ENCODE data around the gene TRIM2. TPM values are rescaled to one million over a fixed set of nuclear protein-coding genes. Genes with fewer than 3 reads are reported as not detected.

TRIM2 gene
- total RNA-seq, 1 donor, result 39.8 TPM

- Histone ChIP-seq H3K27me3 (ENCODE audit: insufficient read depth, low read length) (peaks cover 10% of the 10 kb centered on the region), H3K79me2 (ENCODE audit: insufficient read depth, low read length) (no peaks in the 10 kb centered on the region), H3K4me3 (ENCODE audit: insufficient read depth, low read length) (no peak overlapping the region), H3K36me3 (ENCODE audit: insufficient read depth, low read length) (no peaks in the 10 kb centered on the region), H2AFZ (ENCODE audit: low read length) (no peak overlapping the region), H3K27ac (ENCODE audit: low read depth, low read length) (no peak overlapping the region), H3K4me2 (ENCODE audit: insufficient read depth, low read length) (no peak overlapping the region), H3K4me1 (ENCODE audit: insufficient read depth, low read length) (no peaks in the 10 kb centered on the region), H4K20me1 (ENCODE audit: insufficient read depth, low read length) (no peaks in the 10 kb centered on the region), H3K9me3 (ENCODE audit: low read depth, low read length) (no peaks in the 10 kb centered on the region)
- no peak for TF ChIP-seq CTCF (IDR thresholded peaks at IDR 0.05; ENCODE audit: extremely low read depth, low read depth, low read length)
- DNase-seq (ENCODE audit: insufficient read length, low spot score, missing footprints), result no peak
Measured at GRCh38 chr4:153181700-153182099, 22.5 kb upstream of the TRIM2 start.

- Histone ChIP-seq H3K4me2 (ENCODE audit: insufficient read depth, low read length) (no peak overlapping the region), H3K4me1 (ENCODE audit: insufficient read depth, low read length) (no peaks in the 10 kb centered on the region), H3K4me3 (ENCODE audit: insufficient read depth, low read length) (no peak overlapping the region), H2AFZ (ENCODE audit: low read length) (no peak overlapping the region), H3K27ac (ENCODE audit: low read depth, low read length) (no peak overlapping the region), H3K27me3 (ENCODE audit: insufficient read depth, low read length) (peaks cover 11% of the 10 kb centered on the region), H4K20me1 (ENCODE audit: insufficient read depth, low read length) (no peaks in the 10 kb centered on the region), H3K9me3 (ENCODE audit: low read depth, low read length) (no peaks in the 10 kb centered on the region), H3K79me2 (ENCODE audit: insufficient read depth, low read length) (no peaks in the 10 kb centered on the region), H3K36me3 (ENCODE audit: insufficient read depth, low read length) (no peaks in the 10 kb centered on the region)
- DNase-seq (ENCODE audit: insufficient read length, low spot score, missing footprints), result no peak
- no peak for TF ChIP-seq CTCF (IDR thresholded peaks at IDR 0.05; ENCODE audit: extremely low read depth, low read depth, low read length)
Measured at GRCh38 chr4:153183146-153183545, 21.1 kb upstream of the TRIM2 start.

- H3K4me1 ChIP-seq (ENCODE audit: insufficient read depth, low read length), result no peaks in the 10 kb centered on the region
- no peak overlapping the region for H3K4me3 ChIP-seq (ENCODE audit: insufficient read depth, low read length)
- H3K9me3 ChIP-seq (ENCODE audit: low read depth, low read length), result no peaks in the 10 kb centered on the region
- TF ChIP-seq CTCF (IDR thresholded peaks at IDR 0.05; ENCODE audit: extremely low read depth, low read depth, low read length), result no peak
- peaks cover 21% of the 10 kb centered on the region for H3K27me3 ChIP-seq (ENCODE audit: insufficient read depth, low read length)
- no peak overlapping the region for H3K27ac ChIP-seq (ENCODE audit: low read depth, low read length)
- no peaks in the 10 kb centered on the region for H3K36me3 ChIP-seq (ENCODE audit: insufficient read depth, low read length)
- H3K4me2 ChIP-seq (ENCODE audit: insufficient read depth, low read length), result no peak overlapping the region
- H2AFZ ChIP-seq (ENCODE audit: low read length), result no peak overlapping the region
- no peak for DNase-seq (ENCODE audit: insufficient read length, low spot score, missing footprints)
- H3K79me2 ChIP-seq (ENCODE audit: insufficient read depth, low read length), result no peaks in the 10 kb centered on the region
- no peaks in the 10 kb centered on the region for H4K20me1 ChIP-seq (ENCODE audit: insufficient read depth, low read length)
Measured at GRCh38 chr4:153185331-153185852, 18.9 kb upstream of the TRIM2 start.

GRCh38 chr4:153186046-153186728 is 18.1 kb upstream of the TRIM2 start:
- TF ChIP-seq CTCF (IDR thresholded peaks at IDR 0.05; ENCODE audit: extremely low read depth, low read depth, low read length), result no peak

More at GRCh38 chr4:153186046-153186728, 18.1 kb upstream of the TRIM2 start:
- Histone ChIP-seq H3K27me3 (ENCODE audit: insufficient read depth, low read length) (peaks cover 26% of the 10 kb centered on the region), H3K4me1 (ENCODE audit: insufficient read depth, low read length) (no peaks in the 10 kb centered on the region), H3K79me2 (ENCODE audit: insufficient read depth, low read length) (no peaks in the 10 kb centered on the region), H2AFZ (ENCODE audit: low read length) (no peak overlapping the region), H3K4me3 (ENCODE audit: insufficient read depth, low read length) (no peak overlapping the region), H3K9me3 (ENCODE audit: low read depth, low read length) (no peaks in the 10 kb centered on the region), H3K36me3 (ENCODE audit: insufficient read depth, low read length) (no peaks in the 10 kb centered on the region), H4K20me1 (ENCODE audit: insufficient read depth, low read length) (no peaks in the 10 kb centered on the region), H3K4me2 (ENCODE audit: insufficient read depth, low read length) (no peak overlapping the region), H3K27ac (ENCODE audit: low read depth, low read length) (no peak overlapping the region)
- no peak for DNase-seq (ENCODE audit: insufficient read length, low spot score, missing footprints)
